Activated CD8-positive, alpha-beta memory T cell treated with anti-CD3 and anti-CD28 coated beads, Interleukin-2, amount 10 ng/mL, durations not matched to agents 7 days and 5 days (primary cell): ENCODE results near the gene PLCH1. TPM values are rescaled to one million over a fixed set of nuclear protein-coding genes. Genes with fewer than 3 reads are reported as not detected.
"Not testable (repeated sequence)": the region's sequence is repeated elsewhere in the genome, so short reads cannot be mapped to it uniquely, and the experiment has no call there.

Source experiments
- ATAC-seq: fragments of 150-1000 bp; cut with Tn5 transposase; one replicate; pipeline ENCODE4 v1.10.0; 2021; ENCODE audit warnings: moderate library complexity
- CTCF ChIA-PET: fragments of 350-600 bp; sonication (Branson Sonifier 250); formaldehyde crosslinking; loops from one replicate; lab custom pipeline; 2021; ENCODE audit warnings: antibody characterized with exemption; lab: Charles Lee
- DNase-seq: peaks from one replicate; pipeline ENCODE4 v3.0.0-alpha.2; 2020
- H3K27ac Mint-ChIP-seq: one replicate; pipeline ENCODE4 v1.8.0; 2021; ENCODE audit warnings: mild to moderate bottlenecking, mixed read lengths
- H3K27me3 Mint-ChIP-seq: one replicate; pipeline ENCODE4 v1.8.0; 2021; ENCODE audit warnings: mixed read lengths
- H3K36me3 Mint-ChIP-seq: one replicate; pipeline ENCODE4 v1.8.0; 2021; ENCODE audit warnings: mild to moderate bottlenecking, mixed read lengths
- H3K4me1 Mint-ChIP-seq: one replicate; pipeline ENCODE4 v1.8.0; 2021; ENCODE audit warnings: mixed read lengths
- H3K4me3 Mint-ChIP-seq: one replicate; pipeline ENCODE4 v1.8.0; 2021; ENCODE audit warnings: mild to moderate bottlenecking, moderate library complexity, mixed read lengths
- H3K9me3 Mint-ChIP-seq: one replicate; pipeline ENCODE4 v1.8.0; 2022; ENCODE audit warnings: low read depth, mixed read lengths
- total RNA-seq, 2 experiments: library from RNA; stranded (reverse); gene quantifications; one replicate each; pipeline ENCODE4 v1.2.3, GENCODE V29; 2021

PLCH1 gene
- total RNA-seq, 2 experiments from 2014 or later, result 0.26 to 0.58 TPM

DNA sequence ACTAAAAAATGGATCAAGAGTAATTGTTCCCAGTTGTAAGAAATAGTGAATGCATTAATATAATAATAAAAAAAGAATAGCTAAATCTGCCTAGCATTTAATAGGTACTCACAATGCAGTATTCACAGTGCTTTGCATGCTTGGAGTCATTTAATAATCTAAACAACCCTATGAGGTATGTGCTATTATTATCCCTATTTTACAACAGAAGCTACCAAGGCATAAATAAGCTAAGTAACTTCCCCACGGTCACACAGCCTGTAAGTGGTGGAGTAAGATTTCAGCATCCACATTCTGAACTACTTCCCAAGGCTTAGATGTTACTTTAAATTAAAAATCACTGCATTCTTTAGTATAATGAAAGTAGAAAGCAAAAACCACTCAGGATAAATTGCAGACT is 102.9 kb downstream of the PLCH1 start:
- Mint-ChIP-seq H3K4me1 (no peaks in the 10 kb centered on the region), H3K27ac (no peak overlapping the region), H3K36me3 (no peaks in the 10 kb centered on the region), H3K4me3 (no peak overlapping the region), H3K9me3 (no peaks in the 10 kb centered on the region), H3K27me3 (peaks cover 2% of the 10 kb centered on the region)
- DNase-seq (no peak), ATAC-seq (no peak)
- CTCF ChIA-PET, result no interaction called here

- Mint-ChIP-seq H3K27me3 (peaks cover 2% of the 10 kb centered on the region), H3K4me1 (no peaks in the 10 kb centered on the region), H3K27ac (no peak overlapping the region), H3K4me3 (no peak overlapping the region), H3K9me3 (no peaks in the 10 kb centered on the region), H3K36me3 (no peaks in the 10 kb centered on the region)
- CTCF ChIA-PET, result no interaction called here
- ATAC-seq, result no peak
- no peak for DNase-seq
Measured at GRCh38 chr3:155640098-155640497, 104.8 kb downstream of the PLCH1 start.

DNA sequence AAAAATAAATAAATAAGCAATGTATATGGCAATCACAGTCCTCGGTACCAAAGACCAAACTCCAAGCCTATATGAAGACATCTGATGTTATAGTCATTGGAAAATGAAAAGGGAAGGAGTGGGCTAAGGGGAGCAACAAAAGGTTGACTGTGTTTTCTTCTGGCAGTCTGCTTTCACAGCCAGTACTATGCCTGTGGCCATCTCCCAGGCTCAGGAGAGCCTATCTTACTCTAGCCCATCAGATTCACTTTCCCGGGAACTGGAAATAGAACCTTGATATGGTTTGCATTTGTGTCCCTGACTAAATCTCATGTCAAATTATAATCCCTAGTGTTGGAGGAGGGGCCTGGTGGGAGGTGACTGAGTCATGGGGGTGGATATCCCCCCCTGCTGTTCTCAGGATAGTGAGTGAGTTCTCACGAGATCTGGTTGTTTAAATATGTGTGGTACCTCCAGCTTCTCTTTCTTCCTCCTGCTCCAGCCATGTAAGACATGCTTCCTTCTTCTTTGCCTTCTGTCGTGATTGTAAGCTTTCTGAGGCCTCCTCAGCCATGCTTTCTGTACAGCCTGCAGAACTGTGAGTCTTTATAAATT is 105.3 kb downstream of the PLCH1 start:
- CTCF ChIA-PET, result no interaction called here
- peaks cover 2% of the 10 kb centered on the region for H3K27me3 Mint-ChIP-seq
- H3K27ac Mint-ChIP-seq, result no peak overlapping the region
- no peaks in the 10 kb centered on the region for H3K4me1 Mint-ChIP-seq
- DNase-seq (no peak), ATAC-seq (no peak)
- H3K9me3 Mint-ChIP-seq, result no peaks in the 10 kb centered on the region
- no peaks in the 10 kb centered on the region for H3K36me3 Mint-ChIP-seq
- H3K4me3 Mint-ChIP-seq, result no peak overlapping the region

DNA sequence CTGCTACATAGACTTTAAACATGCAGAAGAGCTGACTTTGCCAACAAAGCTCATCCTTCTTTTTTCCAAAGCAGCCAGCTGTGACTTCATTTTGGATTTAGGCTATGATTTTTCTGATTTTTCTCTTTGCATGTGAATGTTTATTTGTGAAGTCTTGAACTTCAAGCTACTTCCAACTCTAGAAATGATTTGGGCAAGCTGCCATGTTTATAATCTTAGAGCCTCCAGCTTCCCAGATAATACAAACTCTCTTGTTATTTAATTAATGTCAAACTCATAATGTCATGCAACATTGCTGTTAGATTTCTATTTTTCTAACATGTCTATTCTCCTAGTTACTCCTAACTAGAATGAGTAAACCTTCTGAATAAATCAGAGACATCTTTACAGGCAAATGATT is 106.4 kb downstream of the PLCH1 start:
- DNase-seq, H3K4me1 Mint-ChIP-seq, H3K27me3 Mint-ChIP-seq, CTCF ChIA-PET, H3K4me3 Mint-ChIP-seq, ATAC-seq, H3K36me3 Mint-ChIP-seq, H3K9me3 Mint-ChIP-seq, H3K27ac Mint-ChIP-seq: not testable (repeated sequence)

GRCh38 chr3:155637567-155637966 is 107.3 kb downstream of the PLCH1 start:
- no peaks in the 10 kb centered on the region for H3K36me3 Mint-ChIP-seq
- H3K9me3 Mint-ChIP-seq, result no peaks in the 10 kb centered on the region
- DNase-seq (no peak), ATAC-seq (no peak)
- H3K4me3 Mint-ChIP-seq, result no peak overlapping the region
- H3K4me1 Mint-ChIP-seq, result no peaks in the 10 kb centered on the region
- peaks cover 4% of the 10 kb centered on the region for H3K27me3 Mint-ChIP-seq
- no peak overlapping the region for H3K27ac Mint-ChIP-seq
- CTCF ChIA-PET, result no interaction called here

DNA sequence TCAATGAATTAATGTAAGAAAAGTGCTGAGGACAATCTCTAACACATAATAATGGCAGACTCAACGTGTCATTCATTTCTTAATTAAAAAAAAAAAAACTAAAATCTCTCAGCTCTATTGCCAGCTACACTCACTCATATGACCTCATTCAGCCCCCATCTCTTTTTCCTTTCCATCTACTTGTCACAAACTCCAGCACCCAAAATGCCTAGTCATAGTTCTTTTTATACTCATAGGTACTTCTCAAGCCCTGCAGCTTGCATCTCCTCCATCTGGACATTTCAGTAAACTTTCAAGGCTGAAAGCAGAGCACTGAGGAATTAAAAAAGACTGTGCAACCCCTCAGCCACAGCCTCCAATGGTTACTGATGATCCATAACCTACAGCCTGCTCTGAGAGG is 109.8 kb downstream of the PLCH1 start:
- no peak for ATAC-seq
- Mint-ChIP-seq H3K4me3 (no peak overlapping the region), H3K9me3 (no peaks in the 10 kb centered on the region), H3K27me3 (peaks cover 7% of the 10 kb centered on the region), H3K27ac (no peak overlapping the region), H3K4me1 (no peaks in the 10 kb centered on the region), H3K36me3 (no peaks in the 10 kb centered on the region)
- no peak for DNase-seq
- CTCF ChIA-PET, result interaction anchor here (1.1 kb wide), 1 partner anchor 12 kb away, joined by 3 read pairs; no protein-coding TSS in a partner anchor

GRCh38 chr3:155634121-155634719 is 110.7 kb downstream of the PLCH1 start:
- CTCF ChIA-PET, result interaction anchor here (1.1 kb wide), 1 partner anchor 12 kb away, joined by 3 read pairs; no protein-coding TSS in a partner anchor
- no peak overlapping the region for H3K27ac Mint-ChIP-seq

DNA sequence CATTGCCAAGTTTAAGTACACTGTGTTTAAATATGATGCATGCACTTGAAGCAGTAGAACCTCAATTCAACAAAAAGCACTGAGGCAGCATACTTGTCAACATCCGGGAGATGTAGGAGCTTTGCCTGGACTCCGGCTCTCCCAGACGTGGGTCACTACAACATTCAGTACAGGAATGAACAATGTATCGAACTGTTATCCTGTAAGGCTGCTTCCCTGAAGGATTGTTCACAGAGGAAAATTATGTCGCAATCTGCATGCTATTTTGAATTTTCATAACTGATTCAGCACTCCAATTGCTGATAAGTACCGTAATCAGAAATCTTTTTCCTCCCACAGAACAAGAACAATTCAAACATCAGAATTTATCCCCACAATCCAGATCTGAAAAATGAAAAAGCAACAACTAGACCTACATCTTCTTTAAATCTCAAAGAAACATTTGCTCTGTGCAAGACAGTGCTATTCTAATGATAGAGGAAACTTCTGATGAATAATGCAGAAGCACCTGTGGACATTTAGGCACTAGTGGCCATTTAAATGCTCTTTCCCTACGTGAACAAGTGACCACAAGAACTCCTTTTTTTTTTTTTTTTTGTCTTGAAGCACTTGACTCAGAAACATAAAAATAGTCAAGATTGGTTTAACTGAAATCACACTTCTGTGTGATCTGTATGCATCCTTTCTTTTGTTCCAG is 113.4 kb downstream of the PLCH1 start:
- CTCF ChIA-PET, result interaction anchor here (0.6 kb wide), 1 partner anchor 1807 kb away, joined by 3 read pairs; no protein-coding TSS in a partner anchor

More at GRCh38 chr3:155634121-155634719, 110.7 kb downstream of the PLCH1 start:
- Mint-ChIP-seq H3K9me3 (no peaks in the 10 kb centered on the region), H3K27me3 (peaks cover 7% of the 10 kb centered on the region), H3K4me1 (no peaks in the 10 kb centered on the region), H3K36me3 (no peaks in the 10 kb centered on the region), H3K4me3 (no peak overlapping the region)
- DNase-seq (no peak), ATAC-seq (no peak)

GRCh38 chr3:155629556-155629955 is 115.3 kb downstream of the PLCH1 start:
- no peaks in the 10 kb centered on the region for H3K9me3 Mint-ChIP-seq
- no peaks in the 10 kb centered on the region for H3K4me1 Mint-ChIP-seq
- no peak overlapping the region for H3K4me3 Mint-ChIP-seq
- ATAC-seq (no peak), DNase-seq (no peak)
- H3K36me3 Mint-ChIP-seq, result no peaks in the 10 kb centered on the region
- CTCF ChIA-PET, result no interaction called here
- H3K27me3 Mint-ChIP-seq, result peaks cover 5% of the 10 kb centered on the region
- no peak overlapping the region for H3K27ac Mint-ChIP-seq

More for the DNA sequence above, 113.4 kb downstream of the PLCH1 start:
- no peaks in the 10 kb centered on the region for H3K4me1 Mint-ChIP-seq
- no peak overlapping the region for H3K27ac Mint-ChIP-seq
- ATAC-seq (no peak), DNase-seq (no peak)
- H3K4me3 Mint-ChIP-seq, result no peak overlapping the region
- peaks cover 5% of the 10 kb centered on the region for H3K27me3 Mint-ChIP-seq
- H3K36me3 Mint-ChIP-seq, result no peaks in the 10 kb centered on the region
- H3K9me3 Mint-ChIP-seq, result no peaks in the 10 kb centered on the region

GRCh38 chr3:155629056-155629455 is 115.8 kb downstream of the PLCH1 start:
- Mint-ChIP-seq H3K27ac (no peak overlapping the region), H3K36me3 (no peaks in the 10 kb centered on the region), H3K9me3 (no peaks in the 10 kb centered on the region), H3K4me1 (no peaks in the 10 kb centered on the region), H3K27me3 (peaks cover 5% of the 10 kb centered on the region), H3K4me3 (no peak overlapping the region)
- CTCF ChIA-PET, result no interaction called here
- DNase-seq (no peak), ATAC-seq (no peak)

GRCh38 chr3:155622647-155623046 is 122.2 kb downstream of the PLCH1 start:
- ATAC-seq, H3K36me3 Mint-ChIP-seq, CTCF ChIA-PET, H3K4me3 Mint-ChIP-seq, H3K27me3 Mint-ChIP-seq, H3K27ac Mint-ChIP-seq, DNase-seq, H3K4me1 Mint-ChIP-seq, H3K9me3 Mint-ChIP-seq: not testable (repeated sequence)

DNA sequence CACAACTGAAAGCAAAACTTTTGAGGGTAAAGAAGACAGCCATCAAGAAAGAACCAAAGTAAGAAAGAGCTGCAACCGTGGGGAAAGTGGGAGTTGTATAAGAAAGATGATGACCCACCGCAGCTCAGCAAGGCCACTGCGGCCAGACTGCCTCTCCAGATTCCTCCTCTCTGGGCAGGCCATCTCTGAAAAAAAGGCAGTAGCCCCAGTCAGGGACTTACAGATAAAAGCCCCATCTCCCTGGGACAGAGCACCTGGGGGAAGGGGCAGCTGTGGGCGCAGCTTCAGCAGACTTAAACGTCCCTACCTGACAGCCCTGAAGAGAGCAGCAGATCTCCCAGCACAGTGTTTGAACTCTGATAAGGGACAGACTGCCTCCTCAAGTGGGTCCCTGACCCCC is 124.3 kb downstream of the PLCH1 start:
- H3K27ac Mint-ChIP-seq, ATAC-seq, H3K4me3 Mint-ChIP-seq, H3K27me3 Mint-ChIP-seq, H3K9me3 Mint-ChIP-seq, DNase-seq, CTCF ChIA-PET, H3K36me3 Mint-ChIP-seq, H3K4me1 Mint-ChIP-seq: not testable (repeated sequence)

GRCh38 chr3:155619118-155619915 is 125.6 kb downstream of the PLCH1 start:
- no peak for ATAC-seq
- Mint-ChIP-seq H3K4me1 (no peaks in the 10 kb centered on the region), H3K9me3 (peaks cover 3% of the 10 kb centered on the region), H3K27ac (no peak overlapping the region), H3K36me3 (no peaks in the 10 kb centered on the region), H3K4me3 (no peak overlapping the region), H3K27me3 (no peaks in the 10 kb centered on the region)
- DNase-seq, result no peak
- CTCF ChIA-PET, result no interaction called here
